MCF 10A (cell line): ENCODE measurements around the gene HNMT. TPM values are rescaled to one million over a fixed set of nuclear protein-coding genes. Genes with fewer than 3 reads are reported as not detected.

Experiments used
- BruUV-seq: library from RNA; stranded (reverse); fragments of 400-500 nt; replicated peaks from 2 replicates; lab custom pipeline; 2021; lab: Mats Ljungman, UMichigan
- CTCF ChIA-PET: fragments of 300-600 bp; sonication (Branson Sonifier 250); formaldehyde crosslinking; extraction: SDS; loops from one replicate; lab custom pipeline; 2021; ENCODE audit warnings: antibody characterized with exemption, inconsistent platforms; lab: Yijun Ruan, JAX
- POLR2A ChIA-PET: fragments of 300-600, 350-650 bp; sonication (Branson Sonifier 250); formaldehyde crosslinking; extraction: SDS; loops from one replicate; lab custom pipeline; 2020; ENCODE audit warnings: antibody characterized with exemption, inconsistent platforms; lab: Yijun Ruan, JAX
- DNase-seq: peaks from one replicate; pipeline ENCODE4 v3.0.0-alpha.2; 2018; ENCODE audit not compliant: unreplicated experiment
- H3K27ac Mint-ChIP-seq: one replicate; pipeline ENCODE4 v1.8.0; 2022; ENCODE audit warnings: mild to moderate bottlenecking, low read depth, mixed read lengths; ENCODE audit not compliant: unreplicated experiment
- H3K27me3 Mint-ChIP-seq: one replicate; pipeline ENCODE4 v1.8.0; 2022; ENCODE audit warnings: mixed read lengths; ENCODE audit not compliant: insufficient read depth, unreplicated experiment
- H3K36me3 Mint-ChIP-seq: one replicate; pipeline ENCODE4 v1.8.0; 2022; ENCODE audit warnings: mild to moderate bottlenecking, moderate library complexity, mixed read lengths; ENCODE audit not compliant: insufficient read depth, unreplicated experiment
- H3K4me1 Mint-ChIP-seq: one replicate; pipeline ENCODE4 v1.8.0; 2022; ENCODE audit warnings: mixed read lengths; ENCODE audit not compliant: insufficient read depth, unreplicated experiment
- H3K4me3 Mint-ChIP-seq: one replicate; pipeline ENCODE4 v1.8.0; 2022; ENCODE audit warnings: mild to moderate bottlenecking, moderate library complexity, mixed read lengths; ENCODE audit not compliant: unreplicated experiment
- H3K9me3 Mint-ChIP-seq: one replicate; pipeline ENCODE4 v1.8.0; 2022; ENCODE audit warnings: mixed read lengths; ENCODE audit not compliant: unreplicated experiment
- CTCF ChIP-seq: fragments of 200-600 bp; IDR thresholded peaks from one replicate; pipeline ENCODE4 v1.8.0; 2022; ENCODE audit warnings: antibody characterized with exemption, mild to moderate bottlenecking; ENCODE audit not compliant: unreplicated experiment
- intact Hi-C: fragments of 100-400 bp; cut with micrococcal nuclease; formaldehyde crosslinking; loops from 2 replicates; pipeline ENCODE4 v1.14.1; 2022
- total RNA-seq: library from RNA; stranded (reverse); gene quantifications from 2 replicates; pipeline ENCODE4 v1.2.3, GENCODE V29; 2022

HNMT gene
- total RNA-seq, 1 experiment from 2014 or later = 0.28 TPM

- peak; percentile 76 for DNase-seq
- intact Hi-C loops = loop anchor here (10.0 kb wide), 1 partner anchor 118 kb away; no protein-coding TSS in a partner anchor
- no TSS peak for BruUV-seq
- Mint-ChIP-seq H3K27ac (peak overlapping the region; percentile 60), H3K4me1 (peaks cover 16% of the 10 kb centered on the region), H3K9me3 (peaks cover 15% of the 10 kb centered on the region), H3K27me3 (no peaks in the 10 kb centered on the region), H3K36me3 (no peaks in the 10 kb centered on the region), H3K4me3 (no peak overlapping the region)
- POLR2A ChIA-PET = interaction anchor here (1.3 kb wide), 1 partner anchor 104 kb away, joined by 3 read pairs; no protein-coding TSS in a partner anchor
- CTCF ChIA-PET = interaction anchor here (0.8 to 1.6 kb wide), 4 partner anchors 46 to 834 kb away, joined by 3 to 5 read pairs (median 4); no protein-coding TSS in a partner anchor
- no peak for TF ChIP-seq CTCF
Observed at GRCh38 chr2:137957033-137957432, 7.2 kb upstream of the HNMT start.

- Mint-ChIP-seq H3K36me3 (no peaks in the 10 kb centered on the region), H3K4me3 (no peak overlapping the region), H3K4me1 (peaks cover 23% of the 10 kb centered on the region), H3K27ac (no peak overlapping the region), H3K27me3 (no peaks in the 10 kb centered on the region), H3K9me3 (peaks cover 18% of the 10 kb centered on the region)
- intact Hi-C loops = loop anchor here (10.0 kb wide), 1 partner anchor 116 kb away; no protein-coding TSS in a partner anchor
- no peak for DNase-seq
- TF ChIP-seq CTCF = no peak
- POLR2A ChIA-PET = no interaction called here
- CTCF ChIA-PET = interaction anchor here (0.6 to 1.2 kb wide), 2 partner anchors 14 to 870 kb away, joined by 3 to 6 read pairs; no protein-coding TSS in a partner anchor
- BruUV-seq = no TSS peak
Observed at GRCh38 chr2:137959166-137959565, 5.1 kb upstream of the HNMT start.

- DNase-seq = no peak
- ChIA-PET CTCF (interaction anchor here (0.6 kb wide), 1 partner anchor 20 kb away, joined by 3 read pairs; no protein-coding TSS in a partner anchor), POLR2A (interaction anchor here (0.5 kb wide), 1 partner anchor 13 kb away, joined by 3 read pairs; no protein-coding TSS in a partner anchor)
- Mint-ChIP-seq H3K4me1 (peaks cover 26% of the 10 kb centered on the region), H3K27ac (no peak overlapping the region), H3K27me3 (no peaks in the 10 kb centered on the region), H3K36me3 (no peaks in the 10 kb centered on the region), H3K4me3 (no peak overlapping the region), H3K9me3 (peaks cover 18% of the 10 kb centered on the region)
- no peak for TF ChIP-seq CTCF
- intact Hi-C loops = no loop called here
- BruUV-seq = no TSS peak
Observed at GRCh38 chr2:137960223-137960622, 4.0 kb upstream of the HNMT start.

- peaks cover 24% of the 10 kb centered on the region for H3K4me1 Mint-ChIP-seq
- DNase-seq = no peak
- intact Hi-C loops = no loop called here
- ChIA-PET POLR2A (no interaction called here), CTCF (interaction anchor here (2.5 kb wide), 1 partner anchor 412 kb away, joined by 7 read pairs; no protein-coding TSS in a partner anchor)
- H3K27me3 Mint-ChIP-seq = no peaks in the 10 kb centered on the region
- no peaks in the 10 kb centered on the region for H3K36me3 Mint-ChIP-seq
- no peak overlapping the region for H3K27ac Mint-ChIP-seq
- BruUV-seq = no TSS peak
- H3K9me3 Mint-ChIP-seq = peaks cover 18% of the 10 kb centered on the region
- H3K4me3 Mint-ChIP-seq = no peak overlapping the region
- no peak for TF ChIP-seq CTCF
Observed at GRCh38 chr2:137961602-137962001, 2.7 kb upstream of the HNMT start.
